SU-DHL-6 (cell line): ENCODE measurements around the gene BUD13.

Source experiments
- H2AFZ ChIP-seq: fragments of 200-600 bp; sonication (generic); 2 replicates; pipeline ENCODE4 v1.6.1; 2014; ENCODE audit warnings: low read depth, mild to moderate bottlenecking, moderate library complexity, mixed read lengths, antibody characterized with exemption, low read length; ENCODE audit not compliant: severe bottlenecking
- H3F3A ChIP-seq: fragments of 200-600 bp; shearing (Covaris generic); 2 replicates; pipeline ENCODE4 v1.6.0; 2016; ENCODE audit warnings: antibody characterized with exemption, mild to moderate bottlenecking; ENCODE audit not compliant: insufficient read depth
- H3K27ac ChIP-seq: fragments of 200-600 bp; sonication (generic); 2 replicates; pipeline ENCODE4 v1.5.1; 2016; ENCODE audit warnings: low read depth, mild to moderate bottlenecking, low read length, moderate library complexity, mixed read lengths
- H3K27me3 ChIP-seq: fragments of 200-600 bp; sonication (generic), shearing (Covaris generic); 2 replicates; pipeline ENCODE4 v1.6.0; 2014; ENCODE audit warnings: mild to moderate bottlenecking, low read length
- H3K36me3 ChIP-seq: fragments of 200-600 bp; sonication (generic); 2 replicates; pipeline ENCODE4 v1.6.1; 2014; ENCODE audit warnings: mild to moderate bottlenecking, low read length, mixed read lengths
- H3K4me2 ChIP-seq: fragments of 300-600, 200-600 bp; shearing (Covaris generic), sonication (generic); 2 replicates; pipeline ENCODE4 v1.6.0; 2014; ENCODE audit warnings: low read length, low read depth, mild to moderate bottlenecking; ENCODE audit not compliant: poor library complexity, severe bottlenecking
- H3K4me3 ChIP-seq: fragments of 200-600 bp; sonication (generic); 2 replicates; pipeline ENCODE4 v1.5.1; 2014; ENCODE audit warnings: antibody characterized with exemption, low read length, mild to moderate bottlenecking, mixed read lengths; ENCODE audit not compliant: insufficient read depth, poor library complexity, severe bottlenecking
- H3K79me2 ChIP-seq: fragments of 200-600 bp; sonication (generic); 2 replicates; pipeline ENCODE4 v1.6.1; 2014; ENCODE audit warnings: mild to moderate bottlenecking, low read length, moderate library complexity; ENCODE audit not compliant: insufficient read depth
- H3K9ac ChIP-seq: fragments of 200-600 bp; sonication (generic); 2 replicates; pipeline ENCODE4 v1.7.0; 2014; ENCODE audit warnings: mild to moderate bottlenecking, low read length
- H3K9me2 ChIP-seq: fragments of 200-600 bp; sonication (generic); replicated peaks from 2 replicates; pipeline ENCODE4 v1.6.1; 2014; ENCODE audit warnings: low read length; ENCODE audit not compliant: insufficient read depth
- H3K9me3 ChIP-seq: fragments of 200-600 bp; sonication (generic); 2 replicates; pipeline ENCODE4 v1.6.1; 2014; ENCODE audit warnings: low read length, mixed read lengths; ENCODE audit not compliant: insufficient read depth
- H4K20me1 ChIP-seq: fragments of 200-600 bp; sonication (generic); 2 replicates; pipeline ENCODE4 v1.6.1; 2014; ENCODE audit warnings: low read depth, mild to moderate bottlenecking, antibody characterized with exemption, low read length, moderate library complexity, mixed read lengths
- CTCF ChIP-seq: fragments of 200-600 bp; sonication (generic); IDR thresholded peaks from one replicate; pipeline ENCODE4 v1.5.1; 2017; ENCODE audit warnings: antibody characterized with exemption, mild to moderate bottlenecking, low read length, moderate library complexity; ENCODE audit not compliant: insufficient read depth, poor library complexity, severe bottlenecking
- EZH2phosphoT487 ChIP-seq: fragments of 200-600 bp; sonication (generic), shearing (Covaris generic); conservative IDR thresholded peaks from 2 replicates; pipeline ENCODE4 v1.6.1; 2018; ENCODE audit warnings: mild to moderate bottlenecking, antibody characterized with exemption, low read length, moderate library complexity, mixed read lengths

BUD13 gene

GRCh38 chr11:116725434-116726221 is 47.2 kb downstream of the BUD13 start:
- no peak overlapping the region for H2AFZ ChIP-seq
- H3K9ac ChIP-seq, result no peak overlapping the region
- no peaks in the 10 kb centered on the region for H3K9me2 ChIP-seq
- no peaks in the 10 kb centered on the region for H4K20me1 ChIP-seq
- no peak overlapping the region for H3K27ac ChIP-seq
- no peaks in the 10 kb centered on the region for H3K9me3 ChIP-seq
- no peaks in the 10 kb centered on the region for H3K36me3 ChIP-seq
- TF ChIP-seq CTCF (no peak), EZH2phosphoT487 (no peak)
- H3F3A ChIP-seq, result no peaks in the 10 kb centered on the region
- no peaks in the 10 kb centered on the region for H3K79me2 ChIP-seq
- no peaks in the 10 kb centered on the region for H3K27me3 ChIP-seq
- H3K4me2 ChIP-seq, result no peak overlapping the region
- H3K4me3 ChIP-seq, result no peak overlapping the region

- Histone ChIP-seq H3K4me3 (no peak overlapping the region), H3F3A (no peaks in the 10 kb centered on the region), H3K36me3 (no peaks in the 10 kb centered on the region), H3K9me3 (no peaks in the 10 kb centered on the region), H3K4me2 (no peak overlapping the region), H3K9ac (no peak overlapping the region), H3K27ac (no peak overlapping the region), H3K79me2 (no peaks in the 10 kb centered on the region), H3K27me3 (no peaks in the 10 kb centered on the region), H4K20me1 (no peaks in the 10 kb centered on the region), H2AFZ (no peak overlapping the region), H3K9me2 (no peaks in the 10 kb centered on the region)
- TF ChIP-seq CTCF (no peak), EZH2phosphoT487 (no peak)
Measured at GRCh38 chr11:116724813-116725212, 48.0 kb downstream of the BUD13 start.

- Histone ChIP-seq H3K79me2 (no peaks in the 10 kb centered on the region), H4K20me1 (no peaks in the 10 kb centered on the region), H3F3A (no peaks in the 10 kb centered on the region), H3K4me2 (no peak overlapping the region), H3K9ac (no peak overlapping the region), H2AFZ (no peak overlapping the region), H3K4me3 (no peak overlapping the region), H3K9me2 (no peaks in the 10 kb centered on the region), H3K27me3 (no peaks in the 10 kb centered on the region), H3K36me3 (no peaks in the 10 kb centered on the region), H3K27ac (no peak overlapping the region), H3K9me3 (no peaks in the 10 kb centered on the region)
- no peak for TF ChIP-seq CTCF
Measured at GRCh38 chr11:116723511-116723910, 49.3 kb downstream of the BUD13 start.
